SH-SY5Y (cell line): ENCODE measurements around the gene NUP160.

ENCODE experiments used
- GATA2 ChIP-seq: IDR thresholded peaks from 2 replicates; pipeline ENCODE4 v1.6.1; 2011; ENCODE audit warnings: mild to moderate bottlenecking, low read depth, low read length
- GATA3 ChIP-seq: IDR thresholded peaks from 2 replicates; pipeline ENCODE4 v1.6.1; 2011; ENCODE audit warnings: low read depth, mild to moderate bottlenecking, low read length, moderate library complexity

Gene NUP160

DNA sequence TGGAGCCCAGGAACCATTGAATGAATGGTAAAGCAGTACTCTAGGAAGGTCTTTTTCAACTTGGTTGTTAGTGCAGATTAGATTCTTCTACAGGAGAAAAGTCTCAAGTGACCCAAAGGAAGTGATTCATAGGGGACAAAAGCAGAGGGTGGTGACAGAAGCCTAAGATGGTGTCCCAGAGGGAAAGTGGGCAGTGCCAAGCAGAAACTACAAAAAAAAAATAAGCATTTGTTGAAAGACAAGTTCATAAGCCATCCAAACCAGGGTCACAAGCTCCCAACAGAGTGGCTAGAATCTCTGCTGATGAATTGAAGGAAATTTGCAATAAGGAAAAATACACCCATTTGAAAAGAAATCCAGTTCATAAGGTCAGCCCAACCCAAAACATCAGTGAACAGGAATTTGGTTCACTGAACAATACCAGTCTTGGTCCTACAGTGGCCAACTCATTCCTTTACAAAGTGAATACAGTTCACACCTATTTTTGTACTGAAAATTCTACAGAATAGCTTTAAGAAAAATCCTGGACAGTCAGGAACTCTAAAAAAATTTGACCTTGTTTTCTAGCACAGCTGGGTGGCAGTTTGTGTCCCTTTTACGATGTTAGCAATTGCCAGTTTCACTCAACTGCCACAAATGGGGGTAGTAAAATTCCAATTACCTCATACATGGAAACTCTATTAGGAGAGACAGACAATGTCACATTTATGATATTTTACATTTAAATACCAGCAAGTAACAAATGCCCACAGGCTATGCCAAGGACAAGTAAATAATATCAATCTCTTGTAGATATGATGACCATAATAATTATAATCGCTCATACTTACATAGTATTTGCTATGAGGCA is 21.6 kb upstream of the NUP160 start:
- TF ChIP-seq GATA3 (no peak), GATA2 (no peak)

DNA sequence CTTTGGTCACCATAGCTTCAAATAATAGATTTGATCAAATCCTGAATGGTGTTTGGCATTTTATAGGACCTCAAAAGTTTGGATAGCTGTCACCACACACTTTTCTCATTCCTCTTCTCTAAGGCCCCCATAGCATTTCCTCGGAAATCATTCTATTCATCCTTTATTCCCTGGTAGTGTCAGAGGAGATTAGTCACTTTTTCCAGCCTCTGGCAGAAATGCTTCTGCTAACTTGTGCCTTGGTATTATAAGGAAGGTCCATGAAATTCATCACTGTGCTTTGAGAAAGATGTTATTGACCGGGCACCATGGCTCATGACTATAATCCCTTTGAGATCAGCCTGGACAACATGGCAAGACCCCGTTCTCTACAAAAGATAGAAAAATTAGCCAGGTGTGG is 19.7 kb upstream of the NUP160 start:
- TF ChIP-seq GATA3 (no peak), GATA2 (no peak)

DNA sequence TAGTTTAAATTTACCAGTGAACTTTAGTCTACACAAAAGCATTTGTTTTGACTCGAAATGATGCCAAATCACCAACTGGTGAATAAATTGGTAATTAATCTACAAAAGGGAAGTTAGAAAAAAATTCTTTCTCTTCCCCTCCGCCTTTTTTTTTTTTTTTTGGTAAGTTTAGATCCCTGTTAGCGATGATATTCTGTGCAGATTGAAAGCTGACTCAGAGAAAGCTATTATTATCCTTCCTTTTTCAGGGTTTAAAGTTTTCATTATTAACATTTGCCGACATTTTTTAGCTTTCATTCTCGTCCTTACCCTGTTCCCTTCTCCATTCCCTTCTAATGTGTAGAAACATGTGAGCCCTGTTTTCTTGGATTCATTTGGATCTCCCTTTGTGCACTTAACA is 16.8 kb upstream of the NUP160 start:
- TF ChIP-seq GATA2 (no peak), GATA3 (no peak)

DNA sequence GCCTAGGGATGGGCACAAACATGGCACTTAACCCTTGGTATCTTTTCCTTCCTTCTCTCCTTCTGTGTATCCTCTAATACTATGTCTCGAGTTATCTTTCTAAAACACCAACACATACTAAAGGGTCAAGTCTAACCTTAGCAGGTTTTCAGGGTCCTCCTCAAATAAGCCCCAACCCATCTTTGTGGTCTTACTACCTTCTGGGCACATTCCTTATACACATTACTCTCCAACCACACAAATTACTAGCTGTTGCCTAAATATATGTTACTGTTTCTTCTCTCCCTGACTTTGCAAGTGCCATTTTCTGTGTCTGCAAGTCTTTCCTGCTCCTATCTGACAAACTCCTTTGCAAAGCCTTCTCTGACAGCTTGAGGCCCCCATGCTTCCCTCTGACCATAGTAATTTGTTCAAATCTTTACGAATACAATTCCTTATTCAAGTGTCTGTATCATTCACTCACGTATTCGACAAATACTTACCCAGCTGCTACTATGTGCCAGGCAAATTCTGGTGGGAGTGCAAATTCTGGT is 15.8 kb upstream of the NUP160 start:
- TF ChIP-seq GATA3: no peak
- TF ChIP-seq GATA2: no peak

DNA sequence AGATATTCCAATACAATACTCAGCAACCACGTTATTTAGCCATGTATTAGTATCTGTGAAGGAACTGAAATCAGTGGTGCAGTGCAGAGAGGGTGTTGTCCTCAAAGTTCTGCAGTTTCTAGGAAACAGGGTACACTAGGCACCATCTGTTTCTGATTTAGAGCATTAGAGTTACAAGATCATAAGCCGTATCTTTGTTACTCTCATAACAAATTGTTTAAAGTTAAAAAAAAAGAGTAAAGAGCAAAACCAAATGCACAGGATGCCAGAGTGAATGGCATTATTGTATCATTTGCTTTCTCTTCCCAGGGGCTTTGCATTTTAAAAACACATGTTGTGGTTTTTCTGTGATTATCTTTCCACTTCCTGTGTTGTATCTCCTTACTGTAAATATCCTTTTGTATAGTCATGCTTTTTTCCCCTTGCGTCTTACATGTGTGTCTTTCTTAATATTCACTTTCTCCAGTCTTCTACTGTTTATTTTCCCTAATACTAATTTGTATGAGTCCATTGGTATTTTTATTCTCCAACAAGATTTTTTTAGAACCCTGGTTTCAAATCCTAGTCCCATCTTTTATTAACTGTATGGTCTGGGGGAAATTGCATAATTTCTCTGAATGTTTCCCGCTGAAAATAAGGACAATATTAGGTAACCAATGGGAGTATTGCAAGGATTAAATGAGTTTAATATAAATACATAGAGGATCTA is 15.2 kb upstream of the NUP160 start:
- TF ChIP-seq GATA2 (no peak), GATA3 (no peak)

DNA sequence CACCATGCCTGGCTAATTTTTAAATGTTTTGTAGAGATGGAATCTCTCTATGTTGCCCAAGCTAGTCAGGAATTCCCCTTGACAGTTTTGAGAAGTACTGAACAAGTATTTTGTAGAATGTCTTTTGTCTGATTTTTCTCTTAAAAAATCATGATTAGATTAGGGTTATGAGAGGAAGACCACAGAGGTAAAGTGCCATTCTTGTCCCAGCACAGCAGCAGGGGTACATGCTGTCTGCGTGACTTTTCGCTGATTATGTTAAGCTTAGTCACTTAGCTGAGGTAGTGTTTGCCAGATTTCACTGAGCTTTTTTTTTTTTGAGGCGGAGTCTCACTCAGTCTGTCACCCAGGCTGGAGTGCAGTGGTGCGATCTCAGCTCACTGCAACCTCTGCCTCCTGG is 13.6 kb upstream of the NUP160 start:
- TF ChIP-seq GATA3 (no peak), GATA2 (no peak)

DNA sequence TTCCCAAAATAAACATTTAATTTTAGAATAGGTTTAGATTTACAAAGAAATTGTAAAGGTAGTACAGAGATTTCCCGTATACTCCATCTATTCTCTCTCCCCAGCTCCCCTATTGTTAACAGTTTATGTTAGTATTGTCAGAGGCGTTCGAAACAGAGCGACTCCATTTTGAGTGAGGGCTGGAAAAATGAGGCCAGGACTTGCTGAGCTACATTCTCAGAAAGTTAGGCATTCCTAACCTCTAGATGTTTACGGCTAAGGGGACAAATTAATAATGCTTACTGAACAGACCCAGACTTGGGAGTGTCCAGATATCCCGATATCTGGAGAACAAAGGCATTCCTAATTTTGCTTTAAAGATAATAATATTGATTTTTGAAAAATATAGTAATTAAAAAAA is 12.4 kb upstream of the NUP160 start:
- TF ChIP-seq GATA2 (no peak), GATA3 (no peak)

DNA sequence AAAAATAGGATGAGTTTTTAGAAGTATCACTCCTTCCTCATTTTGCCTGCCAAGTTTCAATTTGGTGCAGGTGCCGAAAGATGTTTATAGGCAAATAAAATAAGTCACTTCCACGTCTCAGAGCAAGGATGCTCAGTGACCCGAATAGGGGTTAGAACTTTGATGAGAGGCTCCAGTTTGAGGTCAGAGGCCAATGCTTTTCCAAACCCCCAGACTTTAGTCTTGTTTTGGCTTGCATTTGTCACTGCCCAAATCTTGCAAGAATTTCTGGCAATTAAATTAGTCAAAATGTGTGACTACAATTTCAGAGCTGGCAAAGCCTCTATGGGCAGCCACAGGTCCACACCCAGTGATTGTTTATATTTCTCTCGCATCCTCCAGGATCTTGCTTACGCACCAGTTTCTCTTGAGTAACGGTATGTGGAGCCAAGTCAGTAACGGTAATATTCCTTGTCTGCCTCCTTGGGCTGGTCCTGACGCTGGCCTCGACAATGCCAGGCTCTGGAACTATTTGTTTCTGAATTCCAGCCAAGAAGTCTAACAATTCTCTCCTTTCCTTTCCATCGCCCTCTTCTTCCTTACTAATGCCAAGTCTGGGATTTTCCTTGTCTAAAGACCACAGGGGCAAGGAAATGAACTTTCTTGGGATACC is 9.9 kb upstream of the NUP160 start:
- TF ChIP-seq GATA2: no peak
- TF ChIP-seq GATA3: no peak

DNA sequence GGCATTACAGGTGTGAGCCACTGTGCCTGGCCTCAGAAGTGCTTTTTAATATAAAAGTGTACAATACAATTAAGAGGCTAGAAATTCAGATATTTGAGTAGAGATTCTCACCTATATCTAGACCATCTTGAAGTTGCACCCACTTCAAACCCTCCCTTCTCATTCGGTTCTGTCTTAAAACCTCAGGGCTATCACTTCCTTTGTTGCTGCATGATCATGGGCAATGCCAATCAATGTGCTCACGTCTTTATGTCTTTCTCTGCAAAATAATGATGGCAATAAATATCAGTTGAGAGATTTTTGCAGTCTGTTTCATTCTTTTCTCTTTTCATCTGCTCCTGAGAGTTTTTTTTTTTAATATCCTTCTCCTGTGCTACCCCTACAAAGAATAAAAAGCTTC is 9.3 kb upstream of the NUP160 start:
- TF ChIP-seq GATA2 (no peak), GATA3 (no peak)

DNA sequence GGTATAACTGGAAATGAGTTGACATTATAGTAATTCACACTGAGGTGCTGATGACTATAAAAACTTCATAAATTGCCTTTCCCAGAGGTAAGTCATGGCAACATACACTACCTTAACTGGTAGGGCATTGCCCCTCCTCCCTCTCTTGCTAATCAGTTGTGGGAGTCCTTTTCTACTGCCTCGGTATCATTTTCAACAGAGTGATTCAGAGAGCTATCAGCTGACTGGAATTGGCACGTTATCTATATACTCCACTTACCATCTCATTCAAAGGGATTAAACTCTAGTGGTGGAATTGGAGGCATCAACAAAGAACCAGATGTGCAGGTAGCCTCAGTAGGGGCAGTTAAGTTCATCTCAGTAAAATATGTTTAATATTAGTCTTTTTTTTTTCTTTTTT is 8.0 kb upstream of the NUP160 start:
- TF ChIP-seq GATA3: no peak
- no peak for TF ChIP-seq GATA2

DNA sequence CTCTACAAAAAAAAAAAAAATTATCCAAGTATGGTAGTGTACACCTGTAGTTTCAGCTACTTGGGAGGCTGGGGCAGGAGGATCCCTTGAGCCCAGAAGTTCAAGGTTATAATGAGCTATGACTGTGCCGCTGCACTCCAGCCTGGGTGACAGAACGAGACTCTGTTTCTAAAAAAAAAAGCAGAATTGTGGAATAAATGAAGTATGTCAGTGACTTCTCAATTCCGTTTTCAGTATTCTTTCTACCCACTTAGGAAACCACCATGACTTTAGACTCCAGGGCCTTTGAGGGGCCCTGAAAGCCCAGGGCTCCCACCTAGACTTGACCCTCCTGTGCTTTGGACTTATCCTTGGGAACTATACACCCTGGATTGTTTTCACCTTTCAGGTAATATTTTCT is 6.5 kb upstream of the NUP160 start:
- no peak for TF ChIP-seq GATA3
- TF ChIP-seq GATA2: no peak

DNA sequence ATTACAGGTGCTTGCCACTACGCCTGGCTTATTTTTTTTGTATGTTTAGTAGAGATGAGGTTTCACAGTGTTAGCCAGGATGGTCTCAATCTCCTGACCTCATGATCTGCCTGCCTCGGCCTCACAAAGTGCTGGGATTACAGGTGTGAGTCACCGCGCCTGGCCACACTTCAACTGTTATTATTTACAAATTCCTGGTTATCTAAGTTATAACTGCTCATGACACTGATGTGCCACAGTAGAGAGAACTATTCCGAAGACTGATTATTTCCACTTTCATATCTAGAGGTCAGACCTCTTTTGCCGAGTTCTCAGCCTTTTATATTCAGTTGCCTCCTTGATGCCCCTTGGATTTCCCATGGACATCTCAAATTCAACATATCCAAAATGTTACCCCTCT is 3.9 kb upstream of the NUP160 start:
- TF ChIP-seq GATA2: no peak
- TF ChIP-seq GATA3: no peak

DNA sequence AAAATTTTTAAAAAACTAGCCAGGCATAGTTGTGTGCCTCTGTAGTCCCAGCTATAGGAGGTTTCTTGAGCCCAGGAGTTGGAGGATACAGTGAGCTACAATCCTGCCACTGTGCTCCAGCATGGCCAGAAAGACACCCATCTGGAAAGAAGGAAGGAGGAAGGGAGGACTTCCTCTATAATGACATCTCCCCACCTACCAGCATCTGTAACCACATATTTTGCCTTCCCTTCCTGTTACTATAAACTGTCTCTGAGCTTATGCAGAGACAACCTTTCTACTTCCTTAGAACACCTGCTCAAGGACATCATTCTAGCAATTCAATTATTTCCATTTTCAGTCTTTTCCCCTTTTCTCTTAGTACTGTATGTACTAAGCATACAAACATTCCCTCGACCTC is 2.2 kb upstream of the NUP160 start:
- TF ChIP-seq GATA3: no peak
- no peak for TF ChIP-seq GATA2

DNA sequence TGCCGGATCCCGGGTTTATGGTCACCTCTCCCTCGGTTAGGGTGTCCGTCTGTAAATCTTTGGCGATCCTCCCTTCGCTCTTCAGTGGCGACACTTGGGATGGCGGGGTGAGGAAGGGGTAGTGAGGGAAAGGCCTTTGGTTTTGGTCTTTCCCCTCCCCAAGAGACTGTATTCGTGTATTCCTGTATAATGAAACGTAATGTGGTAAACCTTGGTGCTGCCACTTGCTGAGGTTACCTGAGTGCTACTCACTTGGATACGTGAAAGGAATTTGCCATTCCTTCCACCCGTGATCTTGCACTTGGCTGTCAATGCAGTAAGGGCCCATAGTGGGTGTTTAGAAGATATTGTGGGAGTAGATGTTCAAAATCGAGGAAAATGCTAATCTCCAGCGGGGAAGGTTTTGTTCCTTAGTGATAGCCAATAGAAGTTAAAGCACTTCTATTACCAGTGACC is 578 bp upstream of the NUP160 start:
- TF ChIP-seq GATA3 (no peak), GATA2 (no peak)
